Stimulated activated CD4-positive, alpha-beta T cell treated with anti-CD3 and anti-CD28 coated beads, Interleukin-15, amount 100 ng/mL, for 24 hours (primary cell): ENCODE measurements around the gene LFNG.

Experiments
- DNase-seq: peaks from one replicate; pipeline ENCODE4 v3.0.0-alpha.2; 2020

The LFNG gene

DNA sequence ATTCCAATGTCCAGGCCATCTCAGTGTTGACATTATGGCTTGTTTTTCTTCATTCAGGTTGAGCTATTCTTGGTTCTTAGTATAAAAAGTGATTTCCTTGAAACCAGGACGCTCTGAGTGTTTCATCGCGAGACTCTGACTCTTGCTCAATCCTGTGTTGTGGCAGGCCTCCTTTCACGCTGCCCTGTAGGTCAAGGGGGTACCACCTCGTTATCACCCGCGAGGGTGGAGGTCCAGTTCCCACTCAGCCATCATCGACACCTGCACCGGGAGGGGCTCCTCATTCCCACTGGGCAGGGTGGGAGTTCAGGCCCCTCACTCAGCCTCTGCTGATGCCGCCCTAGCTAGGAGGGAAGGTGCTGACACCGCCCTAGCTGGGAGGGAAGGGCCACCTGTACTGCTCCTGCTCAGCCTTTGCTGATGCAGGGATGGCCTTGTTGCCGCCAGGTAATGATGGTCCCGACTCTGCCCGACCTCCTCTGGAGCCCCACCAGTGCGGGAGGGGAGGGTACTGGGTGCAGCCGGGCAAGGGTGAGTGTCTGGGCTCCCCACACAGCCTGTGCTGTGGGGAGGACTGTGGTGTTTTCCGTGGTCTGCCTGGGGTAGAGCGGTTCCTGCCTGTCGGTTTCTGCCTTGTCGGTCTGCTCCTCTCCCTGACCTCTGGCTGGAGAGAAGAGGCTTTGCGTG lies 55.6 kb downstream of the LFNG start:
- DNase-seq, result no peak

DNA sequence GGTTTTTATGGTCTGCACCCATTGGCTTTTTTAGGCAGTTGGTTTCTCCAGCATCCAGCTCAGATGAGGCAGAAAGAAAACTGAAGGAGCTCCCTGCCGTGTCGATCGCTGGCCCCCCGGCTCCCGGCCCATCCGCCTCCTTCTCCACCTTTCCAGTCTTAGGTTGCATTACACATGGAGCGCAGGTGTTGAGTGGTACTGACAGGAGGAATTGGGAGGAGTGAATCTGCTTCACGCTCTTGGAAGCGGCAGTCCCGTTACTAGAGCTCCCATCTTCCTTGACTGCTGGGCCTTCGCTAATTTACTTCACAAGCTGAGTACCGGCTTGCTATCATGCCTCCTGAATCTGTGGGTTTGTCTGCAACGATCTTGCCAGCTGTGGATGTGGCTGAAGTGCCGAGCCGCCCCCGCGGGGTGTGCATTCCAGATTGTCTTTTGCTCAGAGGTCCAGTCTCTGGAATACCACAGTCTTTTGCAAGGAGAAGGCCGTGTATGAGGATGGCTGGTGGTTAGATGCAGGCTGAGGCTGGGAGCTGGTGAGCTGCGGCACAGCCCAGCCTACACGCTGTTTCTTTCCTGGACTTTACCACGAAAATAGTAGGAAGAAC lies 56.3 kb downstream of the LFNG start:
- DNase-seq, result no peak

DNA sequence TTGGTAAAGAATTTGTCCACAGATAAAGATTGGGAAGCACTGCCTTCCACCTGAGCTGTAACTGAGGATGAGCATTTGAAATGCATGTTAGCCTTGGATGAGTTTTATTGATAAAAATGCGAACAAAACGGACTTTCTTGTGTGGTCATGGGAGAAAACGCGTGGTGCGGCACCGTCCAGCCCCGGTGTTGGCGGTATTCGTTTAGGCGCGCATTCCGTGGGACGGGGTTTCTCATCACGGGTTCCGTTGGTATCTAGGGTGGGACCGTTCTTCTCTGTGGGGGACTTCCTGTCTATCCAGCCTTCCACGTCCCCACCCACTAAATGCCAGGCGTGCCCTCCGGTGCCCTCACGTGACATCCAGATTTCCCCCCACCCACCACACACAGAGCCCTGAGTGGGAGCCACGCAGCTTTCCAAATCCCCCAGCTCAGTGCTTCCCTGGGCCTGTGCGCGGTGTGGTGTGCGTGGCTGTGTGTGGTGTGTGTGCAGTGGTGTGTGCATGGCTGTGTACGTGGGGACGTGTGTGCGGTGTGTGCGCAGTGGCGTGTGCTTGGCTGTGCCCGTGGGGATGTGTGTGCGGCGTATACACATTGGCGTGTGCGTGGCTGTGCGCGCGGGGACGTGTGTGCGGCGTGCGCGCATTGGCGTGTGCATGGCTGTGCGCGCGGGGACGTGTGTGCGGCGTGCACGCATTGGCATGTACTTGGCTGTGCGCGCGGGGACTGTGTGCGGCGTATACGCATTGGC lies 57.3 kb downstream of the LFNG start:
- DNase-seq, result no peak
